Thyroid gland (tissue), 4 donors: ENCODE measurements around the gene DNAAF2. TPM values are rescaled to one million over a fixed set of nuclear protein-coding genes. Genes with fewer than 3 reads are reported as not detected.
A peak's percentile ranks its signal among the peaks of the same experiment; 100 is the strongest.

Experiments used
- DNase-seq, 2 donors: peaks; one replicate each; pipeline ENCODE4 v3.0.0-alpha.2; 2019
- H3K27ac ChIP-seq, 3 donors: fragments of 200-600 bp; sonication (generic); 1 replicate in 2 of 3; 2 replicates in 1 of 3; pipeline ENCODE4 v1.5.1; 2016 to 2019; ENCODE audit warnings: mild to moderate bottlenecking in 1 of 3, moderate library complexity in 1 of 3
- H3K27me3 ChIP-seq: fragments of 200-600 bp; sonication (generic); one replicate; pipeline ENCODE4 v1.5.1; 2019
- H3K36me3 ChIP-seq, 2 donors: fragments of 200-600 bp; sonication (generic); one replicate each; pipeline ENCODE4 v1.5.1; 2016 to 2019
- H3K4me1 ChIP-seq, 2 donors: fragments of 200-600 bp; sonication (generic); one replicate each; pipeline ENCODE4 v1.5.1; 2017 to 2019
- H3K4me3 ChIP-seq, 3 donors: fragments of 200-600 bp; sonication (generic); replicated peaks in 1 of 3; 1 replicate in 2 of 3; 2 replicates in 1 of 3; pipeline ENCODE4 v1.5.1; 2016; ENCODE audit warnings: mild to moderate bottlenecking in 1 of 3
- H3K9me3 ChIP-seq: fragments of 200-600 bp; sonication (generic); one replicate; pipeline ENCODE4 v1.5.1; 2017
- POLR2A ChIP-seq, 2 donors: fragments of 450-650 bp; IDR thresholded peaks; one replicate each; pipeline ENCODE4 v1.6.1; 2017; ENCODE audit warnings: antibody characterized with exemption in 2 of 2, mild to moderate bottlenecking in 2 of 2, moderate library complexity in 1 of 2
- WGBS, 2 donors: methylation state at CpG; one replicate each; pipeline ENCODE4 v1.1.5; 2017; 5-methylcytosine and 5-hydroxymethylcytosine counted together
- intact Hi-C: fragments of 100-400 bp; cut with DNase I; formaldehyde crosslinking; loops from one replicate; pipeline ENCODE4 v1.15.1; 2023
- total RNA-seq, 4 donors: library from RNA; depleted of rRNA; stranded (reverse); fragments of >200 nt; gene quantifications; one replicate each; pipeline ENCODE4 v1.2.3, GENCODE V29; 2016
- TF ChIP-seq, protein P1 (sequence below), 6 experiments: fragments of 200-600 bp in 3 of 6; fragments of 450-650 bp in 3 of 6; sonication (generic) in 3 of 6; IDR thresholded peaks; one replicate each; pipeline ENCODE4 v1.5.1; 2016 to 2019; ENCODE audit warnings: antibody characterized with exemption in 6 of 6, mild to moderate bottlenecking in 2 of 6, inconsistent platforms in 1 of 6, moderate library complexity in 1 of 6

DNAAF2 gene, protein sequence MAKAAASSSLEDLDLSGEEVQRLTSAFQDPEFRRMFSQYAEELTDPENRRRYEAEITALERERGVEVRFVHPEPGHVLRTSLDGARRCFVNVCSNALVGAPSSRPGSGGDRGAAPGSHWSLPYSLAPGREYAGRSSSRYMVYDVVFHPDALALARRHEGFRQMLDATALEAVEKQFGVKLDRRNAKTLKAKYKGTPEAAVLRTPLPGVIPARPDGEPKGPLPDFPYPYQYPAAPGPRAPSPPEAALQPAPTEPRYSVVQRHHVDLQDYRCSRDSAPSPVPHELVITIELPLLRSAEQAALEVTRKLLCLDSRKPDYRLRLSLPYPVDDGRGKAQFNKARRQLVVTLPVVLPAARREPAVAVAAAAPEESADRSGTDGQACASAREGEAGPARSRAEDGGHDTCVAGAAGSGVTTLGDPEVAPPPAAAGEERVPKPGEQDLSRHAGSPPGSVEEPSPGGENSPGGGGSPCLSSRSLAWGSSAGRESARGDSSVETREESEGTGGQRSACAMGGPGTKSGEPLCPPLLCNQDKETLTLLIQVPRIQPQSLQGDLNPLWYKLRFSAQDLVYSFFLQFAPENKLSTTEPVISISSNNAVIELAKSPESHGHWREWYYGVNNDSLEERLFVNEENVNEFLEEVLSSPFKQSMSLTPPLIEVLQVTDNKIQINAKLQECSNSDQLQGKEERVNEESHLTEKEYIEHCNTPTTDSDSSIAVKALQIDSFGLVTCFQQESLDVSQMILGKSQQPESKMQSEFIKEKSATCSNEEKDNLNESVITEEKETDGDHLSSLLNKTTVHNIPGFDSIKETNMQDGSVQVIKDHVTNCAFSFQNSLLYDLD
- total RNA-seq, result 10 to 100 TPM in 2 of 4 donors, 1 to 10 TPM in 2; 5.6 to 15.3 (median 11.5) TPM

DNA sequence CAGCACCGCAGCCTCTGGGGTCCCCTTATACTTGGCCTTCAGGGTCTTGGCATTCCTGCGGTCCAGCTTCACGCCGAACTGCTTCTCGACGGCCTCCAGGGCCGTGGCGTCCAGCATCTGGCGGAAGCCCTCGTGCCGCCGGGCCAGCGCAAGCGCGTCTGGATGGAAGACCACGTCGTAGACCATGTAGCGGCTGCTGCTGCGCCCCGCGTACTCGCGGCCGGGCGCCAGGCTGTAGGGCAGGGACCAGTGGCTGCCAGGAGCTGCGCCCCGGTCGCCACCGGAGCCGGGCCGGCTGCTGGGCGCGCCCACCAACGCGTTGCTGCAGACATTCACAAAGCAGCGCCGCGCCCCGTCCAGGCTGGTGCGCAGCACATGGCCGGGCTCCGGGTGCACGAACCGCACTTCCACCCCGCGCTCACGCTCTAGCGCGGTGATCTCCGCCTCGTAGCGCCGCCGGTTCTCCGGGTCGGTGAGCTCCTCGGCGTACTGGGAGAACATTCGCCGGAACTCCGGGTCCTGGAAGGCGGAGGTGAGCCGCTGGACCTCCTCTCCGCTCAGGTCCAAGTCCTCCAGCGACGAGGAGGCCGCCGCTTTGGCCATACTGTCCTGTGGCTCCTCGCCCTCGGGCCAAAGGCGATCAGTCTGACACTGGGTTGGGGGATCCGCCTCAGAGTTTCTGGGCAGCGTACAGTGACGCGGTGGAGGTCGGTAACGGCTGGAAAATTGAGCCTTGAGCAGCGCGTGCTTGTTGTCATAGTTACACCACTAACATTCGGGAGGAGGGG, at the start of gene DNAAF2:
Gene DNAAF2, minus strand, starts transcription at position 698 of the 788 bp plus-strand sequence. Its CDS starts 95 bp downstream, at position 603.
- H3K27ac ChIP-seq, result peak within 1 kb of the TSS; percentile 66 to 98 (median 97)
- H3K4me3 ChIP-seq, result peak within 1 kb of the TSS; percentile 44 to 75 (median 72)
- peaks cover 6 to 24% of the 10 kb centered on the region in 2 donors for H3K4me1 ChIP-seq
- WGBS, 2 donors, result 1 to 3% methylated on average over 11 to 27 of the region's 80 CpGs
- peak in 1 of 2 donors; percentile 10 for TF ChIP-seq POLR2A (IDR thresholded peaks at IDR 0.05)
- TF ChIP-seq, protein P1, sequence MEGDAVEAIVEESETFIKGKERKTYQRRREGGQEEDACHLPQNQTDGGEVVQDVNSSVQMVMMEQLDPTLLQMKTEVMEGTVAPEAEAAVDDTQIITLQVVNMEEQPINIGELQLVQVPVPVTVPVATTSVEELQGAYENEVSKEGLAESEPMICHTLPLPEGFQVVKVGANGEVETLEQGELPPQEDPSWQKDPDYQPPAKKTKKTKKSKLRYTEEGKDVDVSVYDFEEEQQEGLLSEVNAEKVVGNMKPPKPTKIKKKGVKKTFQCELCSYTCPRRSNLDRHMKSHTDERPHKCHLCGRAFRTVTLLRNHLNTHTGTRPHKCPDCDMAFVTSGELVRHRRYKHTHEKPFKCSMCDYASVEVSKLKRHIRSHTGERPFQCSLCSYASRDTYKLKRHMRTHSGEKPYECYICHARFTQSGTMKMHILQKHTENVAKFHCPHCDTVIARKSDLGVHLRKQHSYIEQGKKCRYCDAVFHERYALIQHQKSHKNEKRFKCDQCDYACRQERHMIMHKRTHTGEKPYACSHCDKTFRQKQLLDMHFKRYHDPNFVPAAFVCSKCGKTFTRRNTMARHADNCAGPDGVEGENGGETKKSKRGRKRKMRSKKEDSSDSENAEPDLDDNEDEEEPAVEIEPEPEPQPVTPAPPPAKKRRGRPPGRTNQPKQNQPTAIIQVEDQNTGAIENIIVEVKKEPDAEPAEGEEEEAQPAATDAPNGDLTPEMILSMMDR (IDR thresholded peaks at IDR 0.05), result no peak
- intact Hi-C loops, result loop anchor here (5.0 to 10.0 kb wide), 3 partner anchors 50 to 200 kb away; partner anchors contain the start of genes KLHDC2 and POLE2
- DNase-seq, result peak; percentile 64
- no peaks in the 10 kb centered on the region for H3K27me3 ChIP-seq
- no peaks in the 10 kb centered on the region for H3K9me3 ChIP-seq
- H3K36me3 ChIP-seq, result no peaks in the 10 kb centered on the region

DNA sequence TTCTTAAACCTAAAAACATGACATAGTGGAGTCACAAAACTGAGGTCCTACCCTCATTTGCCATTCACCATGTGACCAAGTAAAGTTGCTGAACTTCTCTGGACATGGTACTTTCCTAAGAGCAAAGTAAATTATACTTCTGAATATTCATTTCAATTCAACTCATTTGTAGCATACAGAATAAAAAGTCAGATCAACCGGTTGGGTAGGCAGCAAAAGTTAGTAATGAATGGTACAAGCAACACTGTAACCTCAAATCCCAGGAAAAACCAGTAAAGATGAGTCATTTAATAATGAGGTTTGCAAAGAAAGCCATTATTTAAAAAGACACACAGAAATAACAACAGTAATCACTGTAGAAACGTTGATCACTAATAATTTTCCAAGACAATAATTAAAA, 44.2 kb upstream of the DNAAF2 start:
- 80 to 88% methylated on average over 2 of the region's 2 CpGs for WGBS, 2 donors

DNA sequence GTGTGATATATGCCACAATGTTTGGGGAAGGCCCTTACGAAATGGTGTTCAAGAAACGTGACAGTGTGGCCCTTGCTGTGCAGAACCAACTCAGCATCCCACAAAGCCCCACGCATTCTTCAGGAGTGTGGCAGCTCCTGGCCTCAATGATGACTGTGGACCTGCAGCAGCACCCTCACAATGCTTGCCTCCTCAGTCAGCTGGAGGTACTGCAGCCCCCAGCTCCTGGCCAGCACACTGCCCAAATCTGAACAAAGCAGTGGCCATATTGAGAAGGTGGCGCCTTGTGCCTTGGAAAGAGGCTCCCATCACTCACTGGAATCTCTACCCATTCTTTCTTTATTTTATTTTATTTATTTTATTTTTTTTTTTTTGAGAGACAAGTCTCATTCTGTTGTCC, 42.6 kb upstream of the DNAAF2 start:
- H3K4me1 ChIP-seq, result no peaks in the 10 kb centered on the region
- no peaks in the 10 kb centered on the region for H3K9me3 ChIP-seq
- DNase-seq, result no peak
- no peaks in the 10 kb centered on the region for H3K27me3 ChIP-seq
- intact Hi-C loops, result no loop called here
- WGBS, 2 donors, result 89 to 99% methylated on average over 1 to 4 of the region's 4 CpGs
- no peaks in the 10 kb centered on the region for H3K36me3 ChIP-seq
- H3K4me3 ChIP-seq, result no peak overlapping the region
- no peak overlapping the region for H3K27ac ChIP-seq
- TF ChIP-seq, protein P1 (IDR thresholded peaks at IDR 0.05), result no peak
- no peak for TF ChIP-seq POLR2A (IDR thresholded peaks at IDR 0.05)

More for the DNA sequence above, 44.2 kb upstream of the DNAAF2 start:
- TF ChIP-seq, protein P1 (IDR thresholded peaks at IDR 0.05), result no peak
- no peak for TF ChIP-seq POLR2A (IDR thresholded peaks at IDR 0.05)
- Histone ChIP-seq H3K4me1 (no peaks in the 10 kb centered on the region), H3K9me3 (no peaks in the 10 kb centered on the region), H3K36me3 (no peaks in the 10 kb centered on the region), H3K27me3 (no peaks in the 10 kb centered on the region), H3K27ac (no peak overlapping the region), H3K4me3 (no peak overlapping the region)
- DNase-seq, result no peak
- intact Hi-C loops, result no loop called here

DNA sequence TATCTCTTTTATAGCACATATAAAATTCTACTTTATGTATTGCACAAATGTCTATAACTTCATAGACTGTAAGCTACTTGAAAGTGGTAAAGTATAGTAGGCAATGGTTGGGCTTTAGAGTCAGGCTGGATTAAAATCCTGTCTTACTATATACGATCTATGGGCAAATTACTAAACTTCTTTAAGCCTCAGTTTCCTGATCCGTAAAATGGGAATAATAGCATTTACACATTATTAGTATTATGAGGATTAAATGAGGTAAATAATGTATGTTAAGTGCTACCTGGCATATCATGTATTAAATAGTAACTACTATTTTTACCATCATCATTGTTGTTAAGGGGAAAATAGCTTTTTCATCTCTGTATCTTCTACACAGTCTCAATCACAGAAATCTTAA, 38.5 kb upstream of the DNAAF2 start:
- Histone ChIP-seq H3K9me3 (no peaks in the 10 kb centered on the region), H3K27me3 (no peaks in the 10 kb centered on the region), H3K27ac (no peak overlapping the region), H3K36me3 (no peaks in the 10 kb centered on the region), H3K4me1 (no peaks in the 10 kb centered on the region), H3K4me3 (no peak overlapping the region)
- intact Hi-C loops, result no loop called here
- TF ChIP-seq, protein P1 (IDR thresholded peaks at IDR 0.05), result no peak
- TF ChIP-seq POLR2A (IDR thresholded peaks at IDR 0.05), result no peak
- no peak for DNase-seq
- WGBS, 2 donors, result 96 to 97% methylated on average over 2 of the region's 2 CpGs
